ENCODE results near the gene TMEM125.

The TMEM125 gene

GRCh38 chr1:43275826-43276620 lies 6.2 kb downstream of the TMEM125 start:
- DNase-seq = no peak

- no peak for DNase-seq
Measured at GRCh38 chr1:43276673-43277072, 6.9 kb downstream of the TMEM125 start.

GRCh38 chr1:43277116-43277876 lies 7.5 kb downstream of the TMEM125 start:
- no peak for DNase-seq

GRCh38 chr1:43279161-43279560 lies 9.4 kb downstream of the TMEM125 start:
- no peak for DNase-seq

GRCh38 chr1:43279666-43280065 lies 9.9 kb downstream of the TMEM125 start:
- no peak for DNase-seq

GRCh38 chr1:43280692-43281091 lies 10.9 kb downstream of the TMEM125 start:
- DNase-seq = no peak

- DNase-seq = no peak
Measured at GRCh38 chr1:43282220-43283195, 12.7 kb downstream of the TMEM125 start.

- DNase-seq = no peak
Measured at GRCh38 chr1:43284065-43284464, 14.3 kb downstream of the TMEM125 start.

GRCh38 chr1:43284546-43285110 lies 14.8 kb downstream of the TMEM125 start:
- DNase-seq = no peak

GRCh38 chr1:43285269-43285990 lies 15.6 kb downstream of the TMEM125 start, which contains the start of gene C1orf210:
TSS of gene C1orf210 (minus strand) at chr1:43285581. CDS start at chr1:43283270, 2,311 bp downstream.
- DNase-seq = no peak

- DNase-seq = no peak
Measured at GRCh38 chr1:43286115-43286514, 16.3 kb downstream of the TMEM125 start.

GRCh38 chr1:43286533-43286932 lies 16.8 kb downstream of the TMEM125 start:
- DNase-seq = no peak

GRCh38 chr1:43288058-43288784 lies 18.4 kb downstream of the TMEM125 start:
- DNase-seq = no peak

GRCh38 chr1:43288785-43289706 lies 19.3 kb downstream of the TMEM125 start:
- no peak for DNase-seq

- DNase-seq = no peak
Measured at GRCh38 chr1:43292216-43292615, 22.4 kb downstream of the TMEM125 start.

GRCh38 chr1:43292679-43293078 lies 22.9 kb downstream of the TMEM125 start:
- DNase-seq = no peak

GRCh38 chr1:43293176-43293575 lies 23.4 kb downstream of the TMEM125 start:
- no peak for DNase-seq

GRCh38 chr1:43293896-43294760 lies 24.3 kb downstream of the TMEM125 start:
- DNase-seq = no peak

- DNase-seq = no peak
Measured at GRCh38 chr1:43294761-43295160, 25.0 kb downstream of the TMEM125 start.

Measured in SIG-M5 (cell line).